A549 (cell line): Measurements from ENCODE around the gene SCT.

Experiments
- CEBPB ChIP-seq, 2 experiments: fragments of >200 bp in 1 of 2; sonication (Bioruptor Twin) in 1 of 2; formaldehyde crosslinking in 1 of 2; IDR thresholded peaks; 2 replicates each; pipeline ENCODE4 v1.6.1; 2012 to 2016
- CHD2 ChIP-seq: fragments of 150-350 bp; IDR thresholded peaks from 2 replicates; pipeline ENCODE4 v1.6.1; 2014; ENCODE audit warnings: low read length; ENCODE audit not compliant: partially characterized antibody
- ESRRA ChIP-seq: fragments of 150-350 bp; IDR thresholded peaks from 2 replicates; pipeline ENCODE4 v1.6.1; 2014; ENCODE audit warnings: mild to moderate bottlenecking, low read length, borderline replicate concordance
- JUN ChIP-seq, 2 experiments: fragments of >200 bp; sonication (Bioruptor Twin); formaldehyde crosslinking; IDR thresholded peaks; 2 replicates in 1 of 2; 3 replicates in 1 of 2; pipeline ENCODE4 v1.6.1; 2016 to 2017
- KDM1A ChIP-seq: fragments of 200-600 bp; sonication (generic); IDR thresholded peaks from 2 replicates; pipeline ENCODE4 v1.6.1; 2016; ENCODE audit warnings: low read depth, mild to moderate bottlenecking
- KDM5A ChIP-seq: fragments of 200-600 bp; sonication (generic); IDR thresholded peaks from 2 replicates; pipeline ENCODE4 v1.6.1; 2016; ENCODE audit warnings: antibody characterized with exemption, mild to moderate bottlenecking
- NR3C1 ChIP-seq: fragments of >200 bp; sonication (Bioruptor Twin); formaldehyde crosslinking; IDR thresholded peaks from 3 replicates; pipeline ENCODE4 v1.6.1; 2017
- RFX5 ChIP-seq: fragments of 450-650 bp; IDR thresholded peaks from 2 replicates; pipeline ENCODE4 v1.7.1; 2014; ENCODE audit warnings: antibody characterized with exemption, mild to moderate bottlenecking, moderate library complexity
- SREBF2 ChIP-seq: fragments of 450-650 bp; IDR thresholded peaks from 2 replicates; pipeline ENCODE4 v1.6.1; 2014; ENCODE audit warnings: mild to moderate bottlenecking, moderate library complexity
- TF ChIP-seq, protein P1 (sequence below): fragments of >200 bp; sonication (Bioruptor Twin); formaldehyde crosslinking; IDR thresholded peaks from 3 replicates; pipeline ENCODE4 v1.5.1; 2016
- TF ChIP-seq, protein P2 (sequence below): fragments of 450-650 bp; IDR thresholded peaks from 2 replicates; pipeline ENCODE4 v1.6.1; 2014; ENCODE audit warnings: antibody characterized with exemption

GRCh38 chr11:593347-593746 lies 33.6 kb downstream of the SCT start:
- TF ChIP-seq, protein P1, sequence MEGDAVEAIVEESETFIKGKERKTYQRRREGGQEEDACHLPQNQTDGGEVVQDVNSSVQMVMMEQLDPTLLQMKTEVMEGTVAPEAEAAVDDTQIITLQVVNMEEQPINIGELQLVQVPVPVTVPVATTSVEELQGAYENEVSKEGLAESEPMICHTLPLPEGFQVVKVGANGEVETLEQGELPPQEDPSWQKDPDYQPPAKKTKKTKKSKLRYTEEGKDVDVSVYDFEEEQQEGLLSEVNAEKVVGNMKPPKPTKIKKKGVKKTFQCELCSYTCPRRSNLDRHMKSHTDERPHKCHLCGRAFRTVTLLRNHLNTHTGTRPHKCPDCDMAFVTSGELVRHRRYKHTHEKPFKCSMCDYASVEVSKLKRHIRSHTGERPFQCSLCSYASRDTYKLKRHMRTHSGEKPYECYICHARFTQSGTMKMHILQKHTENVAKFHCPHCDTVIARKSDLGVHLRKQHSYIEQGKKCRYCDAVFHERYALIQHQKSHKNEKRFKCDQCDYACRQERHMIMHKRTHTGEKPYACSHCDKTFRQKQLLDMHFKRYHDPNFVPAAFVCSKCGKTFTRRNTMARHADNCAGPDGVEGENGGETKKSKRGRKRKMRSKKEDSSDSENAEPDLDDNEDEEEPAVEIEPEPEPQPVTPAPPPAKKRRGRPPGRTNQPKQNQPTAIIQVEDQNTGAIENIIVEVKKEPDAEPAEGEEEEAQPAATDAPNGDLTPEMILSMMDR: no peak
- TF ChIP-seq SREBF2 (no peak), NR3C1 (no peak), RFX5 (no peak), CEBPB (IDR thresholded peaks at IDR 0.05) (no peak), KDM1A (no peak), CHD2 (no peak), JUN (IDR thresholded peaks at IDR 0.05) (no peak), ESRRA (no peak), KDM5A (no peak)
- TF ChIP-seq, protein P2, sequence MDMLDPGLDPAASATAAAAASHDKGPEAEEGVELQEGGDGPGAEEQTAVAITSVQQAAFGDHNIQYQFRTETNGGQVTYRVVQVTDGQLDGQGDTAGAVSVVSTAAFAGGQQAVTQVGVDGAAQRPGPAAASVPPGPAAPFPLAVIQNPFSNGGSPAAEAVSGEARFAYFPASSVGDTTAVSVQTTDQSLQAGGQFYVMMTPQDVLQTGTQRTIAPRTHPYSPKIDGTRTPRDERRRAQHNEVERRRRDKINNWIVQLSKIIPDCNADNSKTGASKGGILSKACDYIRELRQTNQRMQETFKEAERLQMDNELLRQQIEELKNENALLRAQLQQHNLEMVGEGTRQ: no peak
